Measurements from ENCODE around the gene ARRDC2. TPM values are rescaled to one million over a fixed set of nuclear protein-coding genes. Genes with fewer than 3 reads are reported as not detected.

Gene ARRDC2
- total RNA-seq, 4 donors from 2014 or later, result 11.3 to 35.0 (median 28.5) TPM

DNA sequence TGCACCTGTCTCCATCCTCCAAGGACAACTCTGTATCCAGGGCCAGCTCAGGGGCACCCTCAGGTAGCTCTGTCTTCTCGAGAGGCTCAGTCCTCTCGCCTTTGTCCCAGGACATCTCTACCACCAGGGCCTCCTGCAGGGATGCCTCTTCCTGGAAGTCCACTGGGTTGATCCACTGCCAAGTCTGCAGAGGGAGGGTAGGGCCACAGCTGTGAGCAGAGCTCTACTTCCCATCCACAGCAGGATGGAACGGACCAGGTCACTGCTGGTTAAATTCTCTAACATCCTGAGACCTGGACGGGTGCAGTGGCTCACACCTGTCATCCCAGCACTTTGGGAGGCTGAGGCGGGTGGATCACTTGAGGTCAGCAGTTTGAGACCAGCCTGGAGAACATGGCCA, 51.9 kb downstream of the ARRDC2 start:
- H3K27me3 ChIP-seq, result no peaks in the 10 kb centered on the region
- H3K27ac ChIP-seq, result no peak overlapping the region
- no peak overlapping the region for H3K4me3 ChIP-seq
- H3K36me3 ChIP-seq, result no peaks in the 10 kb centered on the region
- H3K4me1 ChIP-seq, result peaks cover 14% of the 10 kb centered on the region
- H3K9me3 ChIP-seq, result no peaks in the 10 kb centered on the region
- TF ChIP-seq POLR2AphosphoS5 (IDR thresholded peaks at IDR 0.05), result no peak
- no peak for TF ChIP-seq CTCF (IDR thresholded peaks at IDR 0.05)
- no peak for TF ChIP-seq EP300 (IDR thresholded peaks at IDR 0.05)
- TF ChIP-seq POLR2A (IDR thresholded peaks at IDR 0.05), result no peak
- no peak for DNase-seq (ENCODE audit: low spot score in 2 of 2)
- WGBS, result 89% methylated on average over 4 of the region's 5 CpGs

DNA sequence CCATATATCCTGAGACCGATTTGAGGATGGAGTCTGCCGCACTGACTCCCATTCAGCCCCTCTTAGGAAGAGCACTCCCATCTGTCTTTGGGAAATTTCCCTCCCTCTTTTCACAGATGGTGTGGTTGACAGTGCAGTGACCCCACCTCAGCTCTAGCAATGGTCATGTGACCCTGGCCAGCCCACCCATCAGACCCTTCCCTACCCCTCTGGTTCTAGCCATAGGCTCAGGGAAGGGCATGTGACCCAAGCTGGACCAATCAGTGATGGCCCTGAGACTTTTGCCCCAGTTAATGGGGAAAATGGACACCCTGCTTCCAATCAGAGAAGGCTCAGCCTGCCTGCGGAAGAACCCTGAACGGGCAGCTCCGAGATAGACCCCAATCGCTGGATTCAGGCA, 52.5 kb downstream of the ARRDC2 start:
- H3K9me3 ChIP-seq, result no peaks in the 10 kb centered on the region
- peaks cover 14% of the 10 kb centered on the region for H3K4me1 ChIP-seq
- TF ChIP-seq POLR2AphosphoS5 (IDR thresholded peaks at IDR 0.05) (no peak), POLR2A (IDR thresholded peaks at IDR 0.05) (no peak), CTCF (IDR thresholded peaks at IDR 0.05) (no peak), EP300 (IDR thresholded peaks at IDR 0.05) (no peak)
- no peak overlapping the region for H3K4me3 ChIP-seq
- 85% methylated on average over 5 of the region's 6 CpGs for WGBS
- no peaks in the 10 kb centered on the region for H3K27me3 ChIP-seq
- DNase-seq (ENCODE audit: low spot score in 2 of 2), result no peak
- H3K36me3 ChIP-seq, result no peaks in the 10 kb centered on the region
- no peak overlapping the region for H3K27ac ChIP-seq

GRCh38 chr19:18062028-18062427, 54.1 kb downstream of the ARRDC2 start:
- Histone ChIP-seq H3K9me3 (no peaks in the 10 kb centered on the region), H3K36me3 (no peaks in the 10 kb centered on the region), H3K27me3 (no peaks in the 10 kb centered on the region), H3K27ac (no peak overlapping the region), H3K4me3 (no peak overlapping the region), H3K4me1 (peaks cover 14% of the 10 kb centered on the region)
- WGBS, result 59% methylated on average over 7 of the region's 8 CpGs
- TF ChIP-seq EP300 (IDR thresholded peaks at IDR 0.05), result no peak
- no peak for TF ChIP-seq CTCF (IDR thresholded peaks at IDR 0.05)
- no peak for TF ChIP-seq POLR2AphosphoS5 (IDR thresholded peaks at IDR 0.05)
- DNase-seq (ENCODE audit: low spot score in 2 of 2), result no peak

DNA sequence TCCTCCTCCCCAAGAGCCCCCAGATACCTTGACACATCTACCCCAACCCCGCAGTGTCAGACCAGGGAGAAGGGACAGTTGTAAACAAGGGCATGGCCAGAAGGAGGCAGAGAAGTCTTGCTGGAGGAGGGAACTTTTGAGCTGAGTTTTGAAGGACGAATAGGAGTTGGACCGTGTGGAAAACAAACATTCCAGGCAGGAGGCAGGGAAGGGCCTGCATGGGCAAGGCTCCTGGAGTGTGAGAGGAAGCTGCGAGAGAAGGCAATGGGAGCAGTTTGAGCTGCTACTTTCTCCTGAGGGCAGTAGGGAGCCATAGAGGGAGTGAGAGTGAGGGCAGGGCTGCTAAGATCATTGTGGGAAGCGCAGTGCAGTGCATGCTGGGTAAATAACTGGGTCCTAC, 55.5 kb downstream of the ARRDC2 start:
- H3K4me3 ChIP-seq, result no peak overlapping the region
- no peaks in the 10 kb centered on the region for H3K36me3 ChIP-seq
- peaks cover 3% of the 10 kb centered on the region for H3K4me1 ChIP-seq
- TF ChIP-seq POLR2A (IDR thresholded peaks at IDR 0.05) (no peak), EP300 (IDR thresholded peaks at IDR 0.05) (no peak), CTCF (IDR thresholded peaks at IDR 0.05) (no peak), POLR2AphosphoS5 (IDR thresholded peaks at IDR 0.05) (no peak)
- no peaks in the 10 kb centered on the region for H3K9me3 ChIP-seq
- no peak overlapping the region for H3K27ac ChIP-seq
- no peaks in the 10 kb centered on the region for H3K27me3 ChIP-seq
- no peak for DNase-seq (ENCODE audit: low spot score in 2 of 2)
- 75% methylated on average over 5 of the region's 5 CpGs for WGBS

Other genes starting within 250 kb of the ARRDC2 start
- 10 to 100 TPM in 1 of 4 donors, 1 to 10 TPM in 3; 1.4 to 12.1 (median 5.9) TPM for gene B3GNT3, start 213.0 kb upstream of the ARRDC2 start, total RNA-seq
- gene INSL3, start 186.7 kb upstream of the ARRDC2 start, total RNA-seq, result not detected
- 1 to 10 TPM; 1.0 to 4.0 (median 1.7) TPM for gene JAK3, start 160.2 kb upstream of the ARRDC2 start, total RNA-seq
- gene RPL18A, start 148.3 kb upstream of the ARRDC2 start, total RNA-seq, result 1,000 to 10,000 TPM; 1,229 to 2,185 (median 2,114) TPM
- not detected for gene SLC5A5, start 136.2 kb upstream of the ARRDC2 start, total RNA-seq
- gene CCDC124, start 75.2 kb upstream of the ARRDC2 start, total RNA-seq, result 10 to 100 TPM; 24.3 to 42.7 (median 33.1) TPM
- under 1 TPM in 2 of 4 donors, not detected in 2; 0.26 to 0.51 TPM for gene KCNN1, start 41.1 kb upstream of the ARRDC2 start, total RNA-seq
- gene IL12RB1, start 78.8 kb downstream of the ARRDC2 start, total RNA-seq, result under 1 TPM in 2 of 4 donors, not detected in 2; 0.30 to 0.87 TPM
- 10 to 100 TPM; 13.4 to 29.7 (median 20.0) TPM for gene MAST3, start 89.6 kb downstream of the ARRDC2 start, total RNA-seq
- gene PIK3R2, start 145.0 kb downstream of the ARRDC2 start, total RNA-seq, result 10 to 100 TPM; 14.1 to 25.9 (median 19.5) TPM
- gene IFI30, start 165.6 kb downstream of the ARRDC2 start, total RNA-seq, result 10 to 100 TPM; 13.4 to 37.2 (median 35.1) TPM
- 10 to 100 TPM in 3 of 4 donors, 1 to 10 TPM in 1; 4.8 to 27.2 (median 14.7) TPM for gene MPV17L2, start 185.0 kb downstream of the ARRDC2 start, total RNA-seq
- 1 to 10 TPM; 1.9 to 5.3 (median 1.9) TPM for gene RAB3A, start 195.9 kb downstream of the ARRDC2 start, total RNA-seq
- 1 to 10 TPM in 1 of 4 donors, under 1 TPM in 1, not detected in 2; 0.47 to 2.0 TPM for gene PDE4C, start 218.3 kb downstream of the ARRDC2 start, total RNA-seq